Rectal smooth muscle tissue (tissue), 1 donor: ENCODE results near the gene TTC9.

ENCODE experiments used
- H3K27ac ChIP-seq: one replicate; pipeline ENCODE4 v1.7.0; 2013; ENCODE audit warnings: low read depth, low read length, inconsistent platforms
- H3K27me3 ChIP-seq: one replicate; pipeline ENCODE4 v1.7.0; 2013; ENCODE audit warnings: low read length; ENCODE audit not compliant: control insufficient read depth, insufficient read depth
- H3K36me3 ChIP-seq: one replicate; pipeline ENCODE4 v1.7.0; 2013; ENCODE audit warnings: low read length; ENCODE audit not compliant: control insufficient read depth, insufficient read depth
- H3K4me1 ChIP-seq: one replicate; pipeline ENCODE4 v1.7.0; 2013; ENCODE audit warnings: low read length; ENCODE audit not compliant: control insufficient read depth, insufficient read depth
- H3K4me3 ChIP-seq: one replicate; pipeline ENCODE4 v1.7.0; 2013; ENCODE audit warnings: low read length
- H3K9ac ChIP-seq: one replicate; pipeline ENCODE4 v1.7.0; 2013; ENCODE audit warnings: low read length

TTC9 gene

GRCh38 chr14:70713511-70713916, 71.8 kb downstream of the TTC9 start:
- no peaks in the 10 kb centered on the region for H3K4me1 ChIP-seq
- H3K27ac ChIP-seq: no peak overlapping the region
- no peaks in the 10 kb centered on the region for H3K36me3 ChIP-seq
- H3K9ac ChIP-seq: no peak overlapping the region
- no peak overlapping the region for H3K4me3 ChIP-seq
- H3K27me3 ChIP-seq: no peaks in the 10 kb centered on the region

GRCh38 chr14:70714055-70714550, 72.4 kb downstream of the TTC9 start:
- H3K27ac ChIP-seq: no peak overlapping the region
- H3K36me3 ChIP-seq: no peaks in the 10 kb centered on the region
- no peaks in the 10 kb centered on the region for H3K27me3 ChIP-seq
- H3K4me3 ChIP-seq: no peak overlapping the region
- no peaks in the 10 kb centered on the region for H3K4me1 ChIP-seq
- H3K9ac ChIP-seq: no peak overlapping the region

DNA sequence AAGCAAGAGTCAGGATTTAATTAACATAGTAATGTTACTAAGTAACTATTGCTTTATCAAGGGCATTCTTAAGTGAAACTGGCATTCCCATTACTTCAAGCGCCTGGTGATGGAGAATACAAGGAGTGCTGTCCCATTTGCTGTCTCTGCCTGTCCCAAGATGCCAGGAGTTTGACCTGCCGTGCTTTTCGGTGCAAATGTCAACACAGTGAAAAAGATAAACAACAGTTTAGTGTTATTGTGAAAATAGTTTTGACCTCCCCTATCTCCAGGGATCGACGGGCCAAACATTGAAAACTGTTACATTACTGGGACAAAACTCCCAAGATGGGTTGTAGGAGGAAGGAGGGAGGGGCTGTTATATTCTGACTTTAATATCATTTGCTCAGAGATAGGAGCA, 74.8 kb downstream of the TTC9 start:
- no peaks in the 10 kb centered on the region for H3K4me1 ChIP-seq
- H3K36me3 ChIP-seq: no peaks in the 10 kb centered on the region

DNA sequence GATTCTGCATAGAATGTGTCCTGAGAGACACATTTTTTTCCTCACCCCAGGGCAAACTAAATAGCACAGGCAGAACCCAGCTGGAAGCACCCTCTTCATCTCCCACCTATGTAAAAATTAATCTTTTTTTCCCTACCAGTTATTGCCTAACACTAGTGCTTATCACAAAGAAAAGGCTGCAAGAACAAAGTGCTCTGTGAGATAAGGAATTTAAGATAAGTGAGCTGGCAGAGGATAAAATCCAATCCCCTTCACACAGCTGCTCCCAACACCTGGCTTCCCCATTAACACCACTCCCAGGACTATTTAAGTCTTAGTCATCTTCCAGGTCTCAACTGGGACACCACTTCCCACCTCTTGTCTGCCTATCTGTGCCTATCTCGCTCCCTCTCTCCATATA, 75.2 kb downstream of the TTC9 start:
- Histone ChIP-seq H3K4me1 (no peaks in the 10 kb centered on the region), H3K4me3 (no peak overlapping the region), H3K27ac (no peak overlapping the region), H3K9ac (no peak overlapping the region), H3K36me3 (no peaks in the 10 kb centered on the region), H3K27me3 (no peaks in the 10 kb centered on the region)

More for the DNA sequence above, 74.8 kb downstream of the TTC9 start:
- Histone ChIP-seq H3K27me3 (no peaks in the 10 kb centered on the region), H3K4me3 (no peak overlapping the region), H3K9ac (no peak overlapping the region), H3K27ac (no peak overlapping the region)

GRCh38 chr14:70718383-70719118, 76.8 kb downstream of the TTC9 start:
- no peak overlapping the region for H3K4me3 ChIP-seq
- H3K4me1 ChIP-seq: no peaks in the 10 kb centered on the region
- no peaks in the 10 kb centered on the region for H3K27me3 ChIP-seq
- no peak overlapping the region for H3K27ac ChIP-seq
- no peaks in the 10 kb centered on the region for H3K36me3 ChIP-seq
- H3K9ac ChIP-seq: no peak overlapping the region

- Histone ChIP-seq H3K27ac (no peak overlapping the region), H3K4me1 (no peaks in the 10 kb centered on the region), H3K36me3 (no peaks in the 10 kb centered on the region), H3K27me3 (no peaks in the 10 kb centered on the region), H3K9ac (no peak overlapping the region), H3K4me3 (no peak overlapping the region)
These were observed 79.8 kb downstream of the TTC9 start for GRCh38 chr14:70721542-70721941.

- no peak overlapping the region for H3K27ac ChIP-seq
- no peak overlapping the region for H3K9ac ChIP-seq
- no peaks in the 10 kb centered on the region for H3K4me1 ChIP-seq
- H3K27me3 ChIP-seq: no peaks in the 10 kb centered on the region
- H3K4me3 ChIP-seq: no peak overlapping the region
- no peaks in the 10 kb centered on the region for H3K36me3 ChIP-seq
These were observed 80.7 kb downstream of the TTC9 start for GRCh38 chr14:70722418-70722817.

DNA sequence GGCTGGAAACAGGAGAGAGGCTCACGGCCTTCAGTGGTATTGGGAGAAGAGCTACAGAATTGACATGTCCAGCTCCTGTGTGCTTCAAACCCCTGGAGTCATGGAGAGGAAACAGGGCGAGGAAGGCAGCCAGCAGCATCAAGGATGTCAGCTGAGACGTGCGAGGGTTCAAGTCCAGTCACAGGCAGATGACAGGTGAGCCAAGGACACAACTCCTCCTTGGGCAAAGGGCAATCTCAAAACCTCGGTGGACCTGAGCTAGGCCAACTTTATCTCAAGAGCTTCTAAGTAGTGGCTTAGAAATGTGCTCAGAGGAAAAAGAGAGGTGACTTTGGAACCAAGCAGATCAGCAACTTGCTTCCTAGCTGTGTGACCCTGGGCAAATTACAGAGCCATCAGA, 81.6 kb downstream of the TTC9 start:
- Histone ChIP-seq H3K36me3 (no peaks in the 10 kb centered on the region), H3K4me3 (no peak overlapping the region), H3K27me3 (no peaks in the 10 kb centered on the region), H3K27ac (no peak overlapping the region), H3K9ac (no peak overlapping the region), H3K4me1 (no peaks in the 10 kb centered on the region)

DNA sequence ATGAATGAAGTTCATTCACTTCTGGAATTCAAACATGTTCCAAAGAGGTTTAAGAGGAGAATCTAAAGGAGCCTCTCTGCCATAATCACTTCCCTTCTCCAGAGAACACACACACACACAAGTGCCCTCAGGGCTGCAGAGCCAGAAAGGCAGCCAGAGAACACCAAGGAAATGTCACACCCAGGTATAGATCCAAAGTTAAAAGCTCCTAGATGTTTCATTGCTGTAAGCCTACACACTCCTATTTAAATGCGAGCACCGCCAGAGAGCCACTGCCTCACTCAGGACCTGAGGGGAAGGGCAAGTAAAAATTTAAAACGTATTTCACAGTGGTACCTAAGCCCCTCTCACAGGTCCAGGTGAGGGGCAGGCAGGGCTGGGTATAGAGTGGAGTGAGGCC, 82.4 kb downstream of the TTC9 start:
- H3K27ac ChIP-seq: no peak overlapping the region
- H3K36me3 ChIP-seq: no peaks in the 10 kb centered on the region
- no peak overlapping the region for H3K9ac ChIP-seq
- H3K27me3 ChIP-seq: no peaks in the 10 kb centered on the region
- H3K4me1 ChIP-seq: no peaks in the 10 kb centered on the region
- H3K4me3 ChIP-seq: no peak overlapping the region

GRCh38 chr14:70724944-70725343, 83.2 kb downstream of the TTC9 start:
- no peaks in the 10 kb centered on the region for H3K27me3 ChIP-seq
- H3K4me1 ChIP-seq: no peaks in the 10 kb centered on the region
- no peak overlapping the region for H3K9ac ChIP-seq
- H3K4me3 ChIP-seq: no peak overlapping the region
- no peak overlapping the region for H3K27ac ChIP-seq
- no peaks in the 10 kb centered on the region for H3K36me3 ChIP-seq
